PC-3 (cell line): Measurements from ENCODE around the gene JARID2.

Source experiments
- EZH2 ChIP-seq: fragments of 300-600 bp; sonication (generic); IDR thresholded peaks from one replicate; pipeline ENCODE4 v1.6.1; 2017; ENCODE audit warnings: antibody characterized with exemption, mild to moderate bottlenecking, low read length; ENCODE audit not compliant: unreplicated experiment
- EZH2phosphoT487 ChIP-seq: fragments of 300-600 bp; sonication (generic); IDR thresholded peaks from 2 replicates; pipeline ENCODE4 v1.6.1; 2018; ENCODE audit warnings: mild to moderate bottlenecking, antibody characterized with exemption, low read length, borderline replicate concordance
- TF ChIP-seq, protein P1 (sequence below): fragments of 300-600 bp; sonication (generic); conservative IDR thresholded peaks from 2 replicates; pipeline ENCODE4 v1.5.1; 2017; ENCODE audit warnings: antibody characterized with exemption, low read depth, mild to moderate bottlenecking, low read length

DNA sequence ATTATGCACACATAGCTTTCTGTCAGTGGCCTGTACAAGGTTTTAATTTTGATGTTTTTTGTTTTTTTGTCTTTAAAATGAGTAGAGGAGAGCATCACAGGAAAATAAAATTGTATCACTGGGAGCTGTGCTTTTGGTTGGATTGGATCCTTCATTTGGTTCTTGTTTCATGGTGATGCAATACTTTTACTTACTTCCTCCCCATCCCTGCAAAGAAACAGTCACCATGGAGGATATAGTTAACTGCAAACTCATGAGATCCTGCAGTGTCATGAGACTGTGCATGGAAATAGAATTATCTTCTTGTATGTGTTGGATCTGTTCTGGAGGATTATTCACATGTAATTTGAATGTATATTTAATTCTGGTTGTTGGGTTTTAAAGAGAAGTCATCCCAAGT lies 122.3 kb downstream of the JARID2 start:
- TF ChIP-seq, protein P1, sequence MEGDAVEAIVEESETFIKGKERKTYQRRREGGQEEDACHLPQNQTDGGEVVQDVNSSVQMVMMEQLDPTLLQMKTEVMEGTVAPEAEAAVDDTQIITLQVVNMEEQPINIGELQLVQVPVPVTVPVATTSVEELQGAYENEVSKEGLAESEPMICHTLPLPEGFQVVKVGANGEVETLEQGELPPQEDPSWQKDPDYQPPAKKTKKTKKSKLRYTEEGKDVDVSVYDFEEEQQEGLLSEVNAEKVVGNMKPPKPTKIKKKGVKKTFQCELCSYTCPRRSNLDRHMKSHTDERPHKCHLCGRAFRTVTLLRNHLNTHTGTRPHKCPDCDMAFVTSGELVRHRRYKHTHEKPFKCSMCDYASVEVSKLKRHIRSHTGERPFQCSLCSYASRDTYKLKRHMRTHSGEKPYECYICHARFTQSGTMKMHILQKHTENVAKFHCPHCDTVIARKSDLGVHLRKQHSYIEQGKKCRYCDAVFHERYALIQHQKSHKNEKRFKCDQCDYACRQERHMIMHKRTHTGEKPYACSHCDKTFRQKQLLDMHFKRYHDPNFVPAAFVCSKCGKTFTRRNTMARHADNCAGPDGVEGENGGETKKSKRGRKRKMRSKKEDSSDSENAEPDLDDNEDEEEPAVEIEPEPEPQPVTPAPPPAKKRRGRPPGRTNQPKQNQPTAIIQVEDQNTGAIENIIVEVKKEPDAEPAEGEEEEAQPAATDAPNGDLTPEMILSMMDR, result no peak
- TF ChIP-seq EZH2 (no peak), EZH2phosphoT487 (no peak)
